K562 (cell line): ENCODE results near the gene GPR152. TPM values are rescaled to one million over a fixed set of nuclear protein-coding genes. Genes with fewer than 3 reads are reported as not detected.
A peak's percentile ranks its signal among the peaks of the same experiment; 100 is the strongest.

ENCODE experiments used
- ATAC-seq: fragments of 200-7000 bp; cut with Tn5 transposase; 3 replicates; pipeline ENCODE4 v1.9.1; 2020; ENCODE audit warnings: moderate library complexity
- BruUV-seq: library from RNA; stranded (reverse); fragments of 400-500 nt; replicated peaks from 2 replicates; lab custom pipeline; 2021; lab: Mats Ljungman, UMichigan
- CTCF ChIA-PET: fragments of 300-600 bp; formaldehyde crosslinking; extraction: SDS; loops from one replicate; lab custom pipeline; 2021; ENCODE audit warnings: low intra/inter-chr PET ratio; lab: Yijun Ruan, JAX
- POLR2A ChIA-PET: fragments of 300-600, 350-650 bp; sonication (Branson Sonifier 250); formaldehyde crosslinking; extraction: SDS; loops from one replicate; lab custom pipeline; 2021; ENCODE audit warnings: antibody characterized with exemption, inconsistent platforms; lab: Yijun Ruan, JAX
- DNase-seq, 4 experiments: peaks; one replicate each; pipeline versions ENCODE4 v3.0.0 to v3.0.0-alpha.2; 2011 to 2018; ENCODE audit warnings: low spot score in 3 of 4, mixed read lengths in 3 of 4; ENCODE audit errors: extremely low read depth in 1 of 4
- FAIRE-seq: peaks from 2 replicates; lab custom pipeline; 2011; peaks lifted over from hg19 to GRCh38; lab: Jason Lieb, UNC
- H2AFZ ChIP-seq: 2 replicates; pipeline ENCODE4 v1.6.0; 2011; ENCODE audit warnings: low read depth, low read length, control low read depth, inconsistent platforms
- H3K27ac ChIP-seq: fragments of 200-600 bp; 3 replicates; pipeline ENCODE4 v1.8.0; 2011; ENCODE audit warnings: low read depth, mild to moderate bottlenecking, control low read depth, inconsistent platforms, low read length, moderate library complexity, mixed read lengths; ENCODE audit errors: extremely low read depth
- H3K27me3 ChIP-seq, 2 experiments: fragments of 300-600 bp in 1 of 2; 2 replicates in 1 of 2; 3 replicates in 1 of 2; pipeline versions ENCODE4 v1.6.0 to v1.8.0; 2011; ENCODE audit warnings: inconsistent platforms in 2 of 2, low read length in 2 of 2, mild to moderate bottlenecking in 1 of 2, mixed read lengths in 1 of 2, moderate library complexity in 1 of 2; ENCODE audit not compliant: control insufficient read depth in 2 of 2, insufficient read depth in 2 of 2
- H3K36me3 ChIP-seq: fragments of 300-600 bp; 3 replicates; pipeline ENCODE4 v1.8.0; 2011; ENCODE audit warnings: mild to moderate bottlenecking, low read length, inconsistent platforms; ENCODE audit not compliant: control insufficient read depth, insufficient read depth
- H3K4me1 ChIP-seq, 2 experiments: fragments of 200-600 bp in 1 of 2; replicated peaks in 1 of 2; 2 replicates in 1 of 2; 3 replicates in 1 of 2; pipeline versions ENCODE4 v1.5.1 to v1.8.0; 2011; ENCODE audit warnings: inconsistent platforms in 2 of 2, low read length in 2 of 2, mild to moderate bottlenecking in 1 of 2, mixed read lengths in 1 of 2, moderate library complexity in 1 of 2; ENCODE audit not compliant: control insufficient read depth in 2 of 2, insufficient read depth in 2 of 2
- H3K4me2 ChIP-seq: 2 replicates; pipeline ENCODE4 v1.6.1; 2011; ENCODE audit warnings: low read length, control low read depth, inconsistent platforms, mixed read lengths; ENCODE audit not compliant: insufficient read depth
- H3K4me3 ChIP-seq: fragments of 200-600 bp; sonication (generic), shearing (Covaris generic); 2 replicates; pipeline ENCODE4 v1.5.1; 2016; ENCODE audit warnings: control low read depth, inconsistent platforms
- H3K79me2 ChIP-seq: fragments of 200-600 bp; 3 replicates; pipeline ENCODE4 v1.8.0; 2011; ENCODE audit warnings: low read length, inconsistent platforms; ENCODE audit not compliant: control insufficient read depth, insufficient read depth
- H3K9ac ChIP-seq, 2 experiments: 2 replicates each; pipeline versions ENCODE4 v1.6.0 to v1.6.1; 2011; ENCODE audit warnings: low read depth in 2 of 2, low read length in 2 of 2, control low read depth in 1 of 2, inconsistent platforms in 1 of 2, mild to moderate bottlenecking in 1 of 2, mixed read lengths in 1 of 2; ENCODE audit not compliant: insufficient read depth in 1 of 2
- H3K9me1 ChIP-seq: one replicate; pipeline ENCODE4 v1.6.0; 2011; ENCODE audit warnings: inconsistent platforms, mild to moderate bottlenecking, low read length, moderate library complexity; ENCODE audit not compliant: control insufficient read depth, insufficient read depth
- H3K9me3 ChIP-seq: replicated peaks from 2 replicates; pipeline ENCODE4 v1.5.1; 2011; ENCODE audit warnings: low read depth, low read length, inconsistent platforms; ENCODE audit not compliant: control insufficient read depth, insufficient read depth
- H4K20me1 ChIP-seq: replicated peaks from 2 replicates; pipeline ENCODE4 v1.6.1; 2011; ENCODE audit warnings: low read length, inconsistent platforms, mixed read lengths; ENCODE audit not compliant: control insufficient read depth, insufficient read depth
- HOMEZ ChIP-seq: fragments of 250-450 bp; sonication (Bioruptor Pico); IDR thresholded peaks from 2 replicates; pipeline ENCODE4 v1.4.0; 2020; ENCODE audit warnings: mild to moderate bottlenecking, moderate library complexity
- RB1 ChIP-seq: fragments of 450-650 bp; IDR thresholded peaks from 2 replicates; pipeline ENCODE4 v1.6.1; 2017; ENCODE audit warnings: low read depth, mild to moderate bottlenecking
- ZEB2 ChIP-seq: fragments of 450-650 bp; IDR thresholded peaks from 2 replicates; pipeline ENCODE4 v1.6.1; 2016
- ZNF184 ChIP-seq: sonication (generic); formaldehyde crosslinking; IDR thresholded peaks from 2 replicates; pipeline ENCODE4 v1.5.0; 2020; ENCODE audit warnings: missing genetic modification reagents
- ZNF583 ChIP-seq: fragments of 250-450 bp; sonication (Bioruptor Pico); IDR thresholded peaks from 2 replicates; pipeline ENCODE4 v1.4.0; 2020
- ZNF586 ChIP-seq: fragments of 450-650 bp; formaldehyde crosslinking; conservative IDR thresholded peaks from 2 replicates; pipeline ENCODE4 v1.4.0; 2020; ENCODE audit warnings: mild to moderate bottlenecking, moderate library complexity
- ZNF699 ChIP-seq: fragments of 250-450 bp; sonication (Bioruptor Pico); IDR thresholded peaks from 2 replicates; pipeline ENCODE4 v1.8.0; 2021; ENCODE audit warnings: mild to moderate bottlenecking, moderate library complexity; ENCODE audit not compliant: insufficient replicate concordance
- WGBS: fragments of 100-300 bp; shearing (Covaris generic); methylation state at CpG from one replicate; pipeline ENCODE4 v1.1.6; 2016; ENCODE audit warnings: low coverage, mixed read lengths; ENCODE audit not compliant: insufficient coverage; ENCODE audit errors: missing lambda C conversion rate; 5-methylcytosine and 5-hydroxymethylcytosine counted together
- in situ Hi-C: fragments of 300-500 bp; cut with MboI; formaldehyde crosslinking; loops from 4 replicates; pipeline ENCODE4 v1.15.0; 2018; ENCODE audit warnings: inconsistent platforms, mixed read lengths
- intact Hi-C: fragments of 100-400 bp; cut with micrococcal nuclease; formaldehyde crosslinking; loops from 2 replicates; pipeline ENCODE4 v1.14.2; 2022
- polyA plus RNA-seq, 8 experiments: library from polyadenylated mRNA; depleted of rRNA in 4 of 8; stranded (reverse) in 5 of 8; unstranded in 3 of 8; fragments of >200 nt; fragmentation: Nextera tagmentation in 2 of 8; fragmentation: Illumina TruSeq in 1 of 8; extraction: Ambion mirVana in 2 of 8; extraction: Trizol in 1 of 8; gene quantifications; 2 replicates each; pipeline versions ENCODE4 v1.2.1 to v1.2.3, GENCODE V29; 2011 to 2014; ENCODE audit warnings: inconsistent platforms in 1 of 8, missing spikeins in 1 of 8
- total RNA-seq, 7 experiments: library from RNA; depleted of rRNA in 6 of 7; stranded (reverse); fragments of >200 nt in 6 of 7; fragmentation: Illumina TruSeq in 2 of 7; extraction: Trizol in 2 of 7; gene quantifications; 2 replicates each; pipeline versions ENCODE4 v1.2.1 to v1.2.3, GENCODE V29; 2011 to 2021; ENCODE audit warnings: low replicate concordance in 1 of 7

Gene GPR152
- total and polyA plus RNA-seq, 9 of the 15 experiments (the other 6 are each of a cell fraction or from before 2014, with no cell fraction given) = not detected

GRCh38 chr11:67408437-67409200 lies 43.9 kb downstream of the GPR152 start:
- H3K4me2 ChIP-seq = no peak overlapping the region

GRCh38 chr11:67407688-67408163 lies 44.8 kb downstream of the GPR152 start:
- Histone ChIP-seq H3K36me3 (no peaks in the 10 kb centered on the region), H3K4me3 (no peak overlapping the region), H2AFZ (no peak overlapping the region), H3K27ac (no peak overlapping the region), H4K20me1 (no peaks in the 10 kb centered on the region), H3K4me2 (no peak overlapping the region), H3K27me3 (no peaks in the 10 kb centered on the region), H3K9ac (peak overlapping the region in 1 of 2 experiments; percentile 79; a peak in 2 of 4 replicates), H3K9me3 (no peaks in the 10 kb centered on the region), H3K79me2 (no peaks in the 10 kb centered on the region), H3K9me1 (no peaks in the 10 kb centered on the region), H3K4me1 (peaks cover 15 to 78% of the 10 kb centered on the region in 2 experiments)
- POLR2A ChIA-PET = interaction anchor here (0.6 to 1.6 kb wide), 6 partner anchors 9 to 120 kb away, joined by 3 to 7 read pairs (median 4); no protein-coding TSS in a partner anchor
- no peak for ATAC-seq
- TF ChIP-seq ZNF699 (no peak), ZNF184 (CRISPR knock-in tag) (no peak), HOMEZ (no peak)
- no peak for DNase-seq
- intact Hi-C loops = no loop called here
- BruUV-seq = no TSS peak
- CTCF ChIA-PET = interaction anchor here (0.6 kb wide), 1 partner anchor 9 kb away, joined by 3 read pairs; no protein-coding TSS in a partner anchor
- 39% methylated on average over 8 of the region's 12 CpGs for WGBS
- in situ Hi-C loops = no loop called here
- FAIRE-seq = no peak

More at GRCh38 chr11:67408437-67409200, 43.9 kb downstream of the GPR152 start:
- POLR2A ChIA-PET = interaction anchor here (0.6 to 1.6 kb wide), 6 partner anchors 9 to 120 kb away, joined by 3 to 6 read pairs (median 4); partner anchors contain the start of gene RPS6KB2
- H4K20me1 ChIP-seq = no peaks in the 10 kb centered on the region; the same call in 1 of the 2 replicates
- in situ Hi-C loops (no loop called here), intact Hi-C loops (no loop called here)
- DNase-seq (no peak), ATAC-seq (no peak), FAIRE-seq (no peak)
- no peak overlapping the region for H3K27ac ChIP-seq
- H3K4me3 ChIP-seq = no peak overlapping the region
- 38% methylated on average over 18 of the region's 18 CpGs for WGBS
- CTCF ChIA-PET = no interaction called here
- H3K4me1 ChIP-seq = peaks cover 21 to 78% of the 10 kb centered on the region in 2 experiments
- H2AFZ ChIP-seq = no peak overlapping the region
- no TSS peak for BruUV-seq
- no peaks in the 10 kb centered on the region for H3K79me2 ChIP-seq
- peak overlapping the region in 1 of 2 experiments; percentile 68; a peak in 2 of 4 replicates for H3K9ac ChIP-seq
- no peaks in the 10 kb centered on the region for H3K9me1 ChIP-seq
- TF ChIP-seq RB1 (no peak), ZNF586 (CRISPR knock-in tag) (no peak), ZNF583 (CRISPR knock-in tag) (no peak), ZEB2 (no peak)
- H3K27me3 ChIP-seq = no peaks in the 10 kb centered on the region
- no peaks in the 10 kb centered on the region for H3K36me3 ChIP-seq
- no peaks in the 10 kb centered on the region for H3K9me3 ChIP-seq
